HepG2 (cell line): Measurements from ENCODE around the gene NFKB2. TPM values are rescaled to one million over a fixed set of nuclear protein-coding genes. Genes with fewer than 3 reads are reported as not detected.

ENCODE experiments used
- ETV5 ChIP-seq: IDR thresholded peaks from 2 replicates; pipeline ENCODE4 v1.6.1; 2018; ENCODE audit warnings: missing biosample characterization, missing genetic modification reagents, inconsistent platforms, borderline replicate concordance
- GATAD1 ChIP-seq: IDR thresholded peaks from 2 replicates; pipeline ENCODE4 v1.6.1; 2016; ENCODE audit warnings: missing genetic modification reagents, missing compliant biosample characterization
- KAT8 ChIP-seq: IDR thresholded peaks from 2 replicates; pipeline ENCODE4 v1.6.1; 2016; ENCODE audit warnings: missing genetic modification reagents, missing compliant biosample characterization
- NFIB ChIP-seq: sonication (generic); formaldehyde crosslinking; IDR thresholded peaks from 2 replicates; pipeline ENCODE4 v1.9.0; 2021; ENCODE audit warnings: missing genetic modification reagents, mild to moderate bottlenecking, borderline replicate concordance
- NFKB2 ChIP-seq: sonication (generic); formaldehyde crosslinking; IDR thresholded peaks from 2 replicates; pipeline ENCODE4 v1.4.0; 2020; ENCODE audit warnings: missing genetic modification reagents, borderline replicate concordance
- RARA ChIP-seq: IDR thresholded peaks from 2 replicates; pipeline ENCODE4 v1.6.1; 2016; ENCODE audit warnings: missing genetic modification reagents, missing compliant biosample characterization
- SAP130 ChIP-seq: IDR thresholded peaks from 2 replicates; pipeline ENCODE4 v1.6.1; 2016; ENCODE audit warnings: low read depth
- TAF1 ChIP-seq: sonication (generic); formaldehyde crosslinking; IDR thresholded peaks from 2 replicates; pipeline ENCODE4 v1.4.0; 2020; ENCODE audit warnings: missing genetic modification reagents
- ZNF20 ChIP-seq: sonication (generic); formaldehyde crosslinking; IDR thresholded peaks from 2 replicates; pipeline ENCODE4 v1.4.0; 2020; ENCODE audit warnings: mild to moderate bottlenecking, moderate library complexity, missing genetic modification reagents
- ZNF30 ChIP-seq: sonication (generic); formaldehyde crosslinking; IDR thresholded peaks from 2 replicates; pipeline ENCODE4 v1.5.0; 2020; ENCODE audit warnings: mild to moderate bottlenecking, missing genetic modification reagents
- ZNF616 ChIP-seq: sonication (generic); formaldehyde crosslinking; IDR thresholded peaks from 2 replicates; pipeline ENCODE4 v1.5.0; 2020; ENCODE audit warnings: low read depth, mild to moderate bottlenecking, missing genetic modification reagents
- polyA plus RNA-seq, 8 experiments: library from polyadenylated mRNA; depleted of rRNA in 3 of 8; stranded (reverse) in 7 of 8; unstranded in 1 of 8; fragments of >200 nt; fragmentation: Illumina TruSeq in 4 of 8; extraction: Trizol in 4 of 8; gene quantifications; 2 replicates each; pipeline versions ENCODE4 v1.2.1 to v1.2.3, GENCODE V29; 2011 to 2016; ENCODE audit warnings: low read depth in 4 of 8, missing spikeins in 1 of 8, mixed read lengths in 1 of 8; ENCODE audit not compliant: insufficient read depth in 1 of 8
- total RNA-seq, 5 experiments: library from RNA; depleted of rRNA; stranded (reverse); fragments of >200 nt; fragmentation: Illumina TruSeq; extraction: Trizol; gene quantifications; 2 replicates each; pipeline ENCODE4 v1.2.3, GENCODE V29; 2016; ENCODE audit warnings: low read depth in 1 of 5
- TF ChIP-seq, protein P1 (sequence below), 2 experiments: sonication (generic) in 1 of 2; formaldehyde crosslinking in 1 of 2; IDR thresholded peaks; 2 replicates each; pipeline versions ENCODE4 v1.6.1 to v1.9.0; 2014 to 2022; ENCODE audit warnings: antibody characterized with exemption in 1 of 2, borderline replicate concordance in 1 of 2, inconsistent platforms in 1 of 2, low read depth in 1 of 2, missing genetic modification reagents in 1 of 2
- TF ChIP-seq, protein P2 (sequence below): sonication (generic); formaldehyde crosslinking; IDR thresholded peaks from 2 replicates; pipeline ENCODE4 v1.4.0; 2020; ENCODE audit warnings: missing genetic modification reagents, mild to moderate bottlenecking, borderline replicate concordance
- TF ChIP-seq, protein P3 (sequence below): sonication (generic); formaldehyde crosslinking; IDR thresholded peaks from 2 replicates; pipeline ENCODE4 v1.5.1; 2020; ENCODE audit warnings: mild to moderate bottlenecking, missing genetic modification reagents, borderline replicate concordance
- TF ChIP-seq, protein P4 (sequence below): sonication (generic); formaldehyde crosslinking; IDR thresholded peaks from 2 replicates; pipeline ENCODE4 v1.4.0; 2020; ENCODE audit warnings: missing genetic modification reagents

NFKB2 gene
- total and polyA plus RNA-seq, 2 of the 13 experiments (the other 11 are each of a cell fraction or from before 2014, with no cell fraction given): 7.7 to 12.5 TPM

DNA sequence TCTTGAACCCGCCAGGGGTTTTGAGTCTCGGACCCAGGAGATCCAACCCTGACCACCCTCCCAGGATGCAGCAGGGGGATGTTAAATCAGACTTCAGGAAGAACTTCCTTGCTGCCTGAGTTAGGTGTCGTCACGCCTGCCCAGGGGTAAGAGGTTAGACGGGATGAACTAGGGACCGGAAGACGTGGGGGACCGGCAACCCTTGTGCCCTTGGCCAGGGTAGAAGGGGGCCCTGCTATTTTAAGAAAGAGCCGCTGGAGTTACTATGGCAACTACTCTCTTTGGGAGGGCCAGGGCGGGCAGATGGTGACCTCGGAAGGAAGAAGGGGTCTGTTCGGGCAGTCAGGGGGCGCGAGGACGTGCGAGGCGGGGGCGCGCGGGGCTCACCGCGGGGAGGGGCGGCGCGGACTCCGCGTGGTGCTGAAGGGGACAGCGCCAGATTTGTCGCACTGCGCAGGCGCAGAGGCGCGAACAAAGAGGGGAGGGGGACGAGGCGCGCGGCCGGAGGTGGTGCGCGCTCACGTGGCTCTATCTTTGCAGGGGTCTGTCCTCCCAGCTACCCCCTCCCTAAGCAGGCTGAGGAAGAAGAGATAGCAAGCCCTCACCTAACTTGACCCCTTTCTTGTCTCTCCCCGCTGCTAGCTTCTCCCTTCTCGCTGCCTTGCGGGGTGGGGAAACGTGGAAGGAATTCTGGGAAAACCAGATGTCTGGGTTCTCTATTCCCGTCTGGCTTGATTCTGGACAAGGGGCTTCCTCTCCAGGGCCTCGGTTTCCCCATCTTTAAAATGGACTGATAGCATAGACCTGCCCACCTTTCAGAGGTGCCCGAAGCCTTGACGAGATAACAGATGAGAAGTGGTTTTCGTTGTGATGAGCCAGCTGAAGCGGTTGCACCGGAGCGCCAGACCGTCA lies 24.0 kb downstream of the NFKB2 start (continued):
- TF ChIP-seq SAP130 (CRISPR knock-in tag): peak; percentile 82
- 0 out of 2 replicates have a peak, but pooled peaks have one; percentile 65 for TF ChIP-seq NFKB2 (CRISPR knock-in tag)
- TF ChIP-seq, protein P1, sequence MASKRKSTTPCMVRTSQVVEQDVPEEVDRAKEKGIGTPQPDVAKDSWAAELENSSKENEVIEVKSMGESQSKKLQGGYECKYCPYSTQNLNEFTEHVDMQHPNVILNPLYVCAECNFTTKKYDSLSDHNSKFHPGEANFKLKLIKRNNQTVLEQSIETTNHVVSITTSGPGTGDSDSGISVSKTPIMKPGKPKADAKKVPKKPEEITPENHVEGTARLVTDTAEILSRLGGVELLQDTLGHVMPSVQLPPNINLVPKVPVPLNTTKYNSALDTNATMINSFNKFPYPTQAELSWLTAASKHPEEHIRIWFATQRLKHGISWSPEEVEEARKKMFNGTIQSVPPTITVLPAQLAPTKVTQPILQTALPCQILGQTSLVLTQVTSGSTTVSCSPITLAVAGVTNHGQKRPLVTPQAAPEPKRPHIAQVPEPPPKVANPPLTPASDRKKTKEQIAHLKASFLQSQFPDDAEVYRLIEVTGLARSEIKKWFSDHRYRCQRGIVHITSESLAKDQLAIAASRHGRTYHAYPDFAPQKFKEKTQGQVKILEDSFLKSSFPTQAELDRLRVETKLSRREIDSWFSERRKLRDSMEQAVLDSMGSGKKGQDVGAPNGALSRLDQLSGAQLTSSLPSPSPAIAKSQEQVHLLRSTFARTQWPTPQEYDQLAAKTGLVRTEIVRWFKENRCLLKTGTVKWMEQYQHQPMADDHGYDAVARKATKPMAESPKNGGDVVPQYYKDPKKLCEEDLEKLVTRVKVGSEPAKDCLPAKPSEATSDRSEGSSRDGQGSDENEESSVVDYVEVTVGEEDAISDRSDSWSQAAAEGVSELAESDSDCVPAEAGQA (IDR thresholded peaks at IDR 0.05; ENCODE audit: low read depth): no peak
- TF ChIP-seq, protein P1 (CRISPR knock-in tag; IDR thresholded peaks at IDR 0.05; ENCODE audit: borderline replicate concordance): peak; percentile 61; the same call in 1 of the 2 replicates
- TF ChIP-seq ZNF616: 0 out of 2 replicates have a peak, but pooled peaks have one; percentile 28
- 0 out of 2 replicates have a peak, but pooled peaks have one; percentile 15 for TF ChIP-seq RARA (CRISPR knock-in tag)
- TF ChIP-seq KAT8: no peak
- TF ChIP-seq ZNF30: no peak
- TF ChIP-seq, protein P2, sequence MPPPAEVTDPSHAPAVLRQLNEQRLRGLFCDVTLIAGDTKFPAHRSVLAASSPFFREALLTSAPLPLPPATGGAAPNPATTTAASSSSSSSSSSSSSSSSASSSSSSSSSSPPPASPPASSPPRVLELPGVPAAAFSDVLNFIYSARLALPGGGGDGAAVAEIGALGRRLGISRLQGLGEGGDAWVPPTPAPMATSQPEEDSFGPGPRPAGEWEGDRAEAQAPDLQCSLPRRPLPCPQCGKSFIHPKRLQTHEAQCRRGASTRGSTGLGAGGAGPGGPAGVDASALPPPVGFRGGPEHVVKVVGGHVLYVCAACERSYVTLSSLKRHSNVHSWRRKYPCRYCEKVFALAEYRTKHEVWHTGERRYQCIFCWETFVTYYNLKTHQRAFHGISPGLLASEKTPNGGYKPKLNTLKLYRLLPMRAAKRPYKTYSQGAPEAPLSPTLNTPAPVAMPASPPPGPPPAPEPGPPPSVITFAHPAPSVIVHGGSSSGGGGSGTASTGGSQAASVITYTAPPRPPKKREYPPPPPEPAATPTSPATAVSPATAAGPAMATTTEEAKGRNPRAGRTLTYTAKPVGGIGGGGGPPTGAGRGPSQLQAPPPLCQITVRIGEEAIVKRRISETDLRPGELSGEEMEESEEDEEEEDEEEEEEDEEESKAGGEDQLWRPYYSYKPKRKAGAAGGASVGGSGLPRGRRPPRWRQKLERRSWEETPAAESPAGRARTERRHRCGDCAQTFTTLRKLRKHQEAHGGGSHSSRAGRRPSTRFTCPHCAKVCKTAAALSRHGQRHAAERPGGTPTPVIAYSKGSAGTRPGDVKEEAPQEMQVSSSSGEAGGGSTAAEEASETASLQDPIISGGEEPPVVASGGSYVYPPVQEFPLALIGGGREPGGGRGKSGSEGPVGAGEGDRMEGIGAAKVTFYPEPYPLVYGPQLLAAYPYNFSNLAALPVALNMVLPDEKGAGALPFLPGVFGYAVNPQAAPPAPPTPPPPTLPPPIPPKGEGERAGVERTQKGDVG (CRISPR knock-in tag): no peak
- TF ChIP-seq GATAD1 (CRISPR knock-in tag): peak; percentile 26; the same call in 1 of the 2 replicates
- TF ChIP-seq, protein P3, sequence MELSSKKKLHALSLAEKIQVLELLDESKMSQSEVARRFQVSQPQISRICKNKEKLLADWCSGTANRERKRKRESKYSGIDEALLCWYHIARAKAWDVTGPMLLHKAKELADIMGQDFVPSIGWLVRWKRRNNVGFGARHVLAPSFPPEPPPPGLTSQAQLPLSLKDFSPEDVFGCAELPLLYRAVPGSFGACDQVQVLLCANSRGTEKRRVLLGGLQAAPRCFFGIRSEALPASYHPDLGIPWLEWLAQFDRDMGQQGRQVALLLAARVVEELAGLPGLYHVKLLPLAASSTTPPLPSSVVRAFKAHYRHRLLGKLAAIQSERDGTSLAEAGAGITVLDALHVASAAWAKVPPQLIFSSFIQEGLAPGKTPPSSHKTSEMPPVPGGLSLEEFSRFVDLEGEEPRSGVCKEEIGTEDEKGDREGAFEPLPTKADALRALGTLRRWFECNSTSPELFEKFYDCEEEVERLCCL (CRISPR knock-in tag): no peak
- TF ChIP-seq TAF1 (CRISPR knock-in tag): 0 out of 2 replicates have a peak, but pooled peaks have one; percentile 4
- TF ChIP-seq, protein P4, sequence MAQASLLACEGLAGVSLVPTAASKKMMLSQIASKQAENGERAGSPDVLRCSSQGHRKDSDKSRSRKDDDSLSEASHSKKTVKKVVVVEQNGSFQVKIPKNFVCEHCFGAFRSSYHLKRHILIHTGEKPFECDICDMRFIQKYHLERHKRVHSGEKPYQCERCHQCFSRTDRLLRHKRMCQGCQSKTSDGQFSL (CRISPR knock-in tag): no peak
- no peak for TF ChIP-seq NFIB (CRISPR knock-in tag)
- TF ChIP-seq ZNF20 (CRISPR knock-in tag): no peak
- TF ChIP-seq ETV5 (CRISPR knock-in tag): 0 out of 2 replicates have a peak, but pooled peaks have one; percentile 30
